Anterior cingulate cortex (tissue), 58 donors: ENCODE measurements around the gene HMGN5.

Experiments used
- DNase-seq, 58 donors: peaks; one replicate each; lab custom pipeline; 2025; lab: John Stamatoyannopoulos, UW

HMGN5 gene

GRCh38 chrX:81201671-81202455 lies at the start of gene HMGN5, which contains the start of gene SH3BGRL:
Gene HMGN5 (minus strand): TSS chrX:81201913. CDS start chrX:81121549, 80,364 bp downstream.
Gene SH3BGRL (plus strand): TSS chrX:81202102. CDS start chrX:81202201, 99 bp downstream.
- peak in 57 of 58 donors; percentile 1 to 74 (median 53) for DNase-seq

GRCh38 chrX:81241753-81242152 lies 40.0 kb upstream of the HMGN5 start:
- peak in 1 of 58 donors; percentile 0 for DNase-seq

- no peak for DNase-seq
These were observed 39.1 kb upstream of the HMGN5 start for GRCh38 chrX:81240701-81241331.

- DNase-seq: no peak
These were observed 36.5 kb upstream of the HMGN5 start for GRCh38 chrX:81238166-81238565.

- DNase-seq: no peak
These were observed 35.8 kb upstream of the HMGN5 start for GRCh38 chrX:81237516-81237915.

GRCh38 chrX:81232218-81232617 lies 30.5 kb upstream of the HMGN5 start:
- no peak for DNase-seq

GRCh38 chrX:81231476-81231875 lies 29.8 kb upstream of the HMGN5 start:
- DNase-seq: no peak

GRCh38 chrX:81229901-81230300 lies 28.2 kb upstream of the HMGN5 start:
- no peak for DNase-seq

GRCh38 chrX:81229229-81229628 lies 27.5 kb upstream of the HMGN5 start:
- no peak for DNase-seq

- no peak for DNase-seq
These were observed 14.0 kb upstream of the HMGN5 start for GRCh38 chrX:81215685-81216084.

GRCh38 chrX:81208916-81209315 lies 7.2 kb upstream of the HMGN5 start:
- DNase-seq: no peak

- DNase-seq: no peak
These were observed 4.8 kb upstream of the HMGN5 start for GRCh38 chrX:81206476-81206875.

- no peak for DNase-seq
These were observed 3.8 kb upstream of the HMGN5 start for GRCh38 chrX:81205551-81205950.

- no peak for DNase-seq
These were observed 1.2 kb upstream of the HMGN5 start for GRCh38 chrX:81202943-81203342.

GRCh38 chrX:81202456-81202819 lies 725 bp upstream of the HMGN5 start:
- peak in 4 of 58 donors; percentile 8 to 25 (median 16) for DNase-seq

GRCh38 chrX:81201071-81201470 lies 642 bp downstream of the HMGN5 start:
- DNase-seq: no peak

GRCh38 chrX:81195712-81196111 lies 6.0 kb downstream of the HMGN5 start:
- peak in 23 of 58 donors; percentile 0 to 41 (median 1) for DNase-seq

GRCh38 chrX:81195259-81195658 lies 6.5 kb downstream of the HMGN5 start:
- DNase-seq: no peak

- no peak for DNase-seq
These were observed 27.4 kb downstream of the HMGN5 start for GRCh38 chrX:81174286-81174685.

GRCh38 chrX:81168391-81168790 lies 33.3 kb downstream of the HMGN5 start:
- no peak for DNase-seq

GRCh38 chrX:81121513-81122363 lies 80.0 kb downstream of the HMGN5 start:
- DNase-seq: peak; percentile 3 to 88 (median 73)
